ENCODE results near the gene NCAN.

DNA sequence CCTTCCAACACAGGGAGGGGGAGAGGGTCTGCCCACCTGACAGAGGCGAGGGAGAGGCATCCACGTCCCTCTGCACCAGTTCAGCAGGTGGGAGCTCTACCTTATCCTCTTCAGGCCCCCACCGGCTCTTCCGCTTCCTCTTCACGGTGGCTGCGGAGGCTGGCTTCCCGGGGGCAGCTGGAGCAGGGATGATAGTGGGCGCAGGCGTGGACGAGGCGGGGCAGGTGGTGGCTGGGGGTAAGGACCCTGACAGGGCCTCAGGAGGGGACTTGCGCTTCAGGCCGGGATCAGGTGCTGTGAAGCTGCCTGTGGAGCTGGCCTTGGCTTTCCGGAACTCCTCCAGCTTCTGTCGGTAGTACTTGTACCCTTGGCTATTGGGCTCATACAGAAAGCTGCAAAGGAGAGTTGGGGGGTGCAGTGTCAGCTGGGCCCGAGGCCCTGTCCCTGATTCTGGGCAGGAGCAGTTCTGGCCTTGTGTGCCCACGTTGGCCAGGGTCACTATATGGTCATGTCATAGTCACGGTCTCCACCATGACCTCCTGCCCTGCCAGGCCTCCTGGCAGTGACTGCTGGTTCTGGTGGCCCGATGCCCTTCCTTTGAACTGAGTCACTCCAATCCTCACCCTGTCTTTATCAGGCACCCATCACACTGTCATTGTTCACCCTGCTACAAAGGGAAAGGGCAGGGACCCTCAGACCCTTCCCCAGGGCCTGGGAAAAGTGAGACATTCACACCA, 85.4 kb downstream of the NCAN start:
- no peak for TF ChIP-seq FOXP2 (optimal IDR thresholded peaks at IDR 0.05; ENCODE audit: control extremely low read depth, extremely low read length, insufficient read depth)
- no peak for TF ChIP-seq EZH2 (IDR thresholded peaks at IDR 0.05)

Measured in SK-N-MC (cell line).